Measurements from ENCODE around the gene NOD1.

Gene NOD1

GRCh38 chr7:30379741-30380140, 98.8 kb downstream of the NOD1 start:
- TF ChIP-seq TAF1 (IDR thresholded peaks at IDR 0.05; ENCODE audit: borderline replicate concordance, insufficient read depth, low read length) (no peak), SIN3A (IDR thresholded peaks at IDR 0.05; ENCODE audit: borderline replicate concordance, insufficient read depth, low read length) (no peak), POLR2AphosphoS5 (IDR thresholded peaks at IDR 0.05; ENCODE audit: low read depth, low read length) (no peak), FOXP2 (optimal IDR thresholded peaks at IDR 0.05; ENCODE audit: borderline replicate concordance, extremely low read depth, extremely low read length, insufficient read depth) (no peak), REST (IDR thresholded peaks at IDR 0.05; ENCODE audit: insufficient read depth in 1 of 2, low read depth in 2 of 2, low read length in 2 of 2) (no peak)

GRCh38 chr7:30379131-30379530, 99.5 kb downstream of the NOD1 start:
- TF ChIP-seq SIN3A (IDR thresholded peaks at IDR 0.05; ENCODE audit: borderline replicate concordance, insufficient read depth, low read length), result no peak
- TF ChIP-seq TAF1 (IDR thresholded peaks at IDR 0.05; ENCODE audit: borderline replicate concordance, insufficient read depth, low read length), result no peak
- no peak for TF ChIP-seq FOXP2 (optimal IDR thresholded peaks at IDR 0.05; ENCODE audit: borderline replicate concordance, extremely low read depth, extremely low read length, insufficient read depth)
- TF ChIP-seq POLR2AphosphoS5 (IDR thresholded peaks at IDR 0.05; ENCODE audit: low read depth, low read length), result no peak
- TF ChIP-seq REST (IDR thresholded peaks at IDR 0.05; ENCODE audit: insufficient read depth in 1 of 2, low read depth in 2 of 2, low read length in 2 of 2), result no peak

- TF ChIP-seq POLR2AphosphoS5 (IDR thresholded peaks at IDR 0.05; ENCODE audit: low read depth, low read length), result no peak
- no peak for TF ChIP-seq REST (IDR thresholded peaks at IDR 0.05; ENCODE audit: insufficient read depth in 1 of 2, low read depth in 2 of 2, low read length in 2 of 2)
- no peak for TF ChIP-seq FOXP2 (optimal IDR thresholded peaks at IDR 0.05; ENCODE audit: borderline replicate concordance, extremely low read depth, extremely low read length, insufficient read depth)
- TF ChIP-seq SIN3A (IDR thresholded peaks at IDR 0.05; ENCODE audit: borderline replicate concordance, insufficient read depth, low read length), result no peak
- TF ChIP-seq TAF1 (IDR thresholded peaks at IDR 0.05; ENCODE audit: borderline replicate concordance, insufficient read depth, low read length), result no peak
Measured at GRCh38 chr7:30378275-30378674, 100.3 kb downstream of the NOD1 start.

Data from PFSK-1 (cell line).